GOT3 (cell line): Measurements from ENCODE around the gene CYTH4.

Experiments
- DNase-seq: peaks from one replicate; lab custom pipeline; 2025; ENCODE audit warnings: mixed read lengths; lab: John Stamatoyannopoulos, UW

The CYTH4 gene

DNA sequence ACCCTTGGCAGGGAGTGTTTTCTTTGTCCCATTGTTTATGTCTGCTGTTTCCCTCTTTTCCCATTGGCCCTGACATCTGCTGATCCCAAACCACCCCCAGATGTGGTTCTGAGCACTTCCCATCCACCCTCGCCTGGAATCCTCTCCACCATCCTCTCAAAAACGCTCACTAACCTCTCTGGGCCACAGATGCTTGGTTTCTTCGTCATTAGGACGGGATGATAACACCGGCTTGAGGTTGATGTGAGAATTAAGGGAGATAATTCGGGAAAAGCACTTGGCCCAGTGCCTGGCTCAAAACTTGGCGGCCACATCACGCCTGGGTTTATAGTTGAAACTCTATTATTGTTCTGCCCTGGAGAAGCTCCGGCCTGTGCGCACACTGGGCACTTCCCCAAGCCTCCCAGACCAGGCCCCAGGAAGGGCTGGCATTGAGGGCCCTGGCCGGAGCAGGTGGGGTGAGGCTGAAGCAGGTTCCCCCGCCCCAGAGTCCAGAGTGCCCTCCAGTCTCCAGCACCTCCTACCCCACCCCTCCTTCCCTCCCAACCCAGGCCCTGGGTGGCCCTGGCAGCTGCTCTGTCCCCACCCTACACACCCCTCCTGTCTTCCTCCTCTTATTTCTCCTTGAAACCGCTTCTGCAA, 63.7 kb downstream of the CYTH4 start:
- no peak for DNase-seq

DNA sequence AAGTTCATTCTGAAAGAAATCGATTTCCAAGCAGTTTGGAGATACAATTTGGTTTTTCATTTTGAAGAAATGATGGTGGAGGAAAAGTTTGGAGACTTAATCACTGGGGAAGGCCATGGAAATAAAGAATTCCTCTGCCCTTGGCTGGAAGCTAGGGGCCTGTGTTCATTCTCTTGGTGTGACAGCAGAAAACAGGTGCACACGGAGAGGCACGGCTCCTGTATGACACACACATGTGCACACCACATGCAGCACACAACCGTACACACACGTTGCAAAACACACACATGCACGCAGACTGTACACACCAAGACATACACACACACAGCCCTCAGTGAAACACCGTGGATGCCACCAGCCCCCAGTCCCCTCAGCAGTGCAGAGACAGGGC, 64.2 kb downstream of the CYTH4 start:
- DNase-seq: no peak

DNA sequence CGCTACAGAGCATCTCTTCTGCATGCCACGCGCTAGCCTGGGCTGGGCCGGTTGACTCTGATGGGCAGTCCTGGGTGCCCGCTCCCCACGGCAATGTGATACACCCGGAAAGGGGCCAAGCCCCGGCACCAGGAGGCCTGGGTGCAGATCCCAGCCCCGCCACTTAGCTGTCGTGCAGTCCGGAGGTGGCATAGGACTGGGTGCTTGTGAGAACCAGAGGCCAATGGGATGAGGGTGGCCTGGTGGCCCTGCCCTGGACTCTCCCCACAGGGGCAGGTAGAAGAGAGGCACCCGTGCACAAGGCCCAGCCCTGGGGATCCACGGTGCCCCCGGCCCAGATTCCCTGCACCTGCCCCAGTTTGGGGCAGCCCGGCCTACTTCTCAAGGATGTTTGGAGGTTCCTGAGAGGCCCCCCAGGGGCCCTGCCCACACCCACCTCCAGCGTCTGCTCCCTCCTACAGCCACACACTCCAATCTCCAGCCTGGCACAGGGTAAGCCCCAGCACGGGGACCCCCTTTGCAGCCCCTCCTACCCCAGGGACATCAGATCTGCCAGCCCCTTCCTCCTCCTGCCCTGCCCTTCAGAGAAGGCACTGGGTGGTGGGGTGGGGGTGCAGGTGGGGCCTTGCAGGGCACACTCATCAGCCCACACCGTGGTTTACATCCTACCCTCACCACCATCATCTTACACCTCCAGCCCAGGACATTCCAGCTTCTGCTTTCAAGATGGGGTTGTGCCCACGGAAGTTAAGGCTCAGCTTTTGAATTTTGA, 66.9 kb downstream of the CYTH4 start:
- DNase-seq: no peak

DNA sequence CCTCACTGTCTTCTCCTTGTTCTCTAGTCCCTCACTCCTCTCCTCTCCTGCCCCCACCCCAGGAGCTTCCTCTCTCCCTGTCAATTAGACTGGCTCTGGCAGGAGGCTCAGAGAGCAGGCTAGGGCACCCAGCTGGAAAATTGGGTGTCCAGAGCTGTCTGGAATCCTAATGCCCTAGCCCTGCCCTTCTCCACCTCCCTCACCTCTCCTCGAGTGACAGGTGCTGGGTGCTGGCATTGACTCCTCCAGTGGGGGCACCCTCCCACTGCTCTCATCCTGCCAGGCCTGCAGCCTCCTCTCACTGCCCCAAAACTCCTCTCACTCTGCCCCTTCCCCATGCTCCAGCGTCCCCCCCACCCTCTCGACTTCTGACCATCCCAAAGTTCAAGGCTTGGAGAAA, 68.9 kb downstream of the CYTH4 start:
- DNase-seq: no peak

DNA sequence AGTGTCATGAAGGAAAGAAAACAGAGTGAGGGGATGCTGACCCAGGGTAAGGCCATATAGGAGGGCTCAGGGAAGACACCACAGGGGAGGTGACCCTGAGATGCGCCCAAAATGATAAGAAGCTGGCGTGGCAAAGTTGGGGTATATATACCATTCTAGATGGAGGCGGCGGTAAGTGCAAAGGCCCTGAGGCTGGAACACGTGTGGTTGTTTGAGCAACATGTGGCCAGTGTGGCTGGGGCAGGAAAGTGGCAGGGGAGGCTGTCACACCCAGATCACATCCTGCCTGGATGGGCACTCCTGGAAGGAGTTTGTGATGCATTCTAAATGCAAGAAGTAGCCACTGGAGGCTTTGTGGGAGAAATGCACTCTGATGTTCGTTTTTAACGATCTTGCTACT, 70.2 kb downstream of the CYTH4 start:
- DNase-seq: no peak

DNA sequence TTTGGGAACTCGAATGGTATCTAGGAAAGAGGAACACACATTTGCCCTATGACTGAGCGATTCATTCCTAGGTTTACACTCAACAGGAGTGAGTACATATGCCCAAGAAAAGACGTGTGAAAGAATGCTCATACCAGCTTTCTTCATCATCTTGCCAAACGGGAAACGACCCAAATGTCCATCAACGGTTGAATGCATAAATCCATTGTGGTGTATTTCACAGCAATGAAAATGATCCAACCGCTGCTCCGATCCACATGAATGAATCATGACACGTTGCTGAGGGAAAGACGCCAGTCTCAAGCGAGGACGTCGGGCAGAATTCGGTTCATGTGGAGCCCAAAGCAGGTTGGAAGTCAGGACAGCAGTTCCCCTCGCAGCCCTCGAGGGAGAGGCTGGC, 71.5 kb downstream of the CYTH4 start:
- no peak for DNase-seq

DNA sequence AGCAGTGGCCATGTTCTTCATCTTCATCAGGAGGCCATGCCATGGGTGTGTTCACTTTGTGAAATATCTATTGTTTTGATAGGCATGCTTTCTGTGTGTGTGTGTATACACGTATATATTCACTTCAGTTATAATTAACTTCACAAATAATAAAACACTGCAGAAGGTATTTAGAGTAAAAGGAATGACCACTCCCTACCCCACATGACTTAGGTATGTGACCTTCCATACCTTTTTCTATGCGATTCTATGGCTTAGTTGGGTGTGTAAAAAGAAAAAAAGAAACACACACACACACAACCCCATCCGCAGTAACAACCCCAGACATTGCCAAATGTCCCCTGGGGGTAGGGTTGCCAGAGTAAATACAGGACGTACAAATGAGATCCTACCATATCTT, 72.0 kb downstream of the CYTH4 start:
- no peak for DNase-seq

DNA sequence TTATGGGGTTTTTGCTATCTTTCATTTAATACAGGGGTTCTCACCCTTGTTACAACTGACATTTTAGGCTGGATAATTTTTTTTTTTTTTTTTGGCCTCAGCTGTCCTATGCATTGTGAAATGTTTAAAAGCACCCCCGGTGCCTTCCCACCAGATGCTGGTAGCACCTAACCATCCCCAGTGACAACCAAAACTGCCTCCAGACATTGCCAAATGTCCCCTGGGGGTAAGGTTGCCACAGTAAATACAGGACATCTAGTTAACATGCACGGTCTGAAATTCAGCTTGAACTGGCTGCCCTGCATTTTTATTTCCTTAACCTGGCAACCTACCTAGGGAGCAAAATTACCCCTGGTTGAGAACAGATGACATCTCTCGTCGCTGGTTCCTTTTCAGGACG, 72.4 kb downstream of the CYTH4 start:
- no peak for DNase-seq

DNA sequence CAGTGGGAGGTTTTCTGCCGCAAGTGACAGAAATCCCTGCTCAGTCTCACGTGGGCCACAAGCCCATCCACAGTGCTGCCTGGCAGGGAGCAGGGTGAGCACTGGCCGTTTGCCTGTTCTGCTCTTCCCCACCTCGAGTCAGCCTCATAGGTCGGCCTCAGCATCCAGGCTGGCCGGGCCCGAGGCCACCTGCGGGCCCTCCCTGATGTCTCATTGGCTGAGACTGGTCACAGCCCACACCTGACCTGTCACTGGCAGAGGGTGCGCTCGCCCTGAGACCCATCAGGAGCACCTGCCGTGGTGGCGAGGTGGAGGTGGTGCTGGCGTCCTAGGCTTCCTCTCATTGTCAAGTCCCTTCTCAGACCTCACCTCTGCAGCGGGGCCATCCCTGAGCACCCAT, 72.9 kb downstream of the CYTH4 start:
- DNase-seq: no peak

DNA sequence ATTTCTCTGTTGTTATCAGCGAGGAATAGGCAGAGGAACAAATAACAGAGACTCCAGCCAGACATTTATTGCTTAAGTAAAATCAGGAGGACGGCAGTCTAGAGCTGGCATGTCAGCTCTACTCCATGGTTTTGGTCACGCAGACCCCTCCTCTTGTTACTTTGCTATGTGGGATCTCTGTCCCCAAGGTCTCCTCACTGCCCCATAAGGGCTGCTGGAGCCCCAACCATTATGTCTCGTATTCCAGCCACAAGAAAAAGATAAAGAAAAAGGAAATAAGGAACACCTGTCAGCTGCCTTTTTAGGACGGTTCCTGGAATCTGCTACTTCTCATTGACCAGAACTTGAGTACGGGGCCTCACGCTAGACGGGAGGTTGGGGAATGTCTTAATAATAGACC, 74.6 kb downstream of the CYTH4 start:
- DNase-seq: no peak

DNA sequence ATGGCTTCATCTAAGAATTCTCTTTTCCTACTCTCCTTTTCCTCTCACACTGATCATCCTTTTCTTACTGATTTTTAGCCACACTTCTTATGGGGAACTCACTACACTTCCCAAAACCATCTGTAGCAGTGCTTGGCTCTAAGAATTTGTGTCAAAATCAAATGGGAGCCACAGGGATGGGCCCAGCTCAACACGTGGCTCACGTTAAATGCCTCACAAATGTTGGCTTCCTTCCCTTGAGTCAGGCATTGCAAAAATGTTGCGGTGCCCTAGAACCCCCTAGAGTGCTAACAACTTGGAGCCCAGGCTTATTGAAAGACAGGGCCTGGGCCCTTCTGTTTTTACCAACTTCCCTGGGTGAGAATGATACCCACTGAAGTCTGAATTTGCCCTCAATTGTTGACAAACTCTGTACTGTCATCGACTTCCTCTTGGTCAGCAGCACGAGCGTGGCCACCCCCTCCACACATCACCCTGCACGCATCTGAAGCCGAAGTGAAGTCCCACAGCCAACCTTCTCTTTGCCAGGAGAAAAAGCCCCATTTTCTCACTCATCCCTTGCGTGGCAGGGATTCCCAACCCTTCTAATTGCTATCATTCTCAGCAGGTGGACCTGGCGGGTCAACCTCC, 75.3 kb downstream of the CYTH4 start:
- DNase-seq: no peak

DNA sequence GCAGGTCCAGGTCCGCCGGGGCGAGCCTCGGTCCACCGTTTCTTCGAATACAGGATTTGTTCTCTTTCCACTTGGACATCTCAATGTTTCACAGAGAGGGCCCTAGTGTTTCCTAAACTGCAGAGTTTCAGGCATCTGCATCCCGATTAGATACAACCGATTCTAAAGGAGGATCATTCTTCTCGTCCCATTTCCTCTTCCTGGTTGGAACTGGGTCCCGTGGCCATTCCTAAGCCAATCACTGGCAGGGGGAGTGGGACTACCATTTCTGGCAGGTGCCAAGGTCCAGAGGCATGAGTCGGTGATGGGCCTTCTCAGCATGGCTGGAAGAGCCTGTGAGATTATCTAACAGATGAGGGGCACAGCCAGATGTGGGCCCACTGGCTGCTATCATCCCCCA, 76.1 kb downstream of the CYTH4 start:
- no peak for DNase-seq

DNA sequence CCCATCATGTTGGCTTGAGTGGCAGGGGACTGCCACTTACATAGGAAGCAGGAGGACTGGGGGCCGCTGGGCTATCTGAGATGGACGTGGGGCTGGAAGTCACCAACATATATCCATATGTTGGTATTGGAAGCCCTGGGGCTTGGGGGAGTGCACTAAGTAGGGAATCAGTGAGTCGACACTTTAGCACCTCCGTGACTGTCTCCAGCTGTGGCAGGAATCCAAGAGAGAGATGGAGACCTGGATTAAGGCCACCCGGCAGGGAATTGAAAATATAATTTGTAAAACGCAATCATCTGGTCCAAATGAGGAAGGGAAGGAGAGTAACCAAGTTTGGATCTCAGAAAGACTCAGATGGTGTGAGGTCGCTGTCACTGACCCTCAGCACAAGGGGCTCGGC, 76.6 kb downstream of the CYTH4 start:
- no peak for DNase-seq

DNA sequence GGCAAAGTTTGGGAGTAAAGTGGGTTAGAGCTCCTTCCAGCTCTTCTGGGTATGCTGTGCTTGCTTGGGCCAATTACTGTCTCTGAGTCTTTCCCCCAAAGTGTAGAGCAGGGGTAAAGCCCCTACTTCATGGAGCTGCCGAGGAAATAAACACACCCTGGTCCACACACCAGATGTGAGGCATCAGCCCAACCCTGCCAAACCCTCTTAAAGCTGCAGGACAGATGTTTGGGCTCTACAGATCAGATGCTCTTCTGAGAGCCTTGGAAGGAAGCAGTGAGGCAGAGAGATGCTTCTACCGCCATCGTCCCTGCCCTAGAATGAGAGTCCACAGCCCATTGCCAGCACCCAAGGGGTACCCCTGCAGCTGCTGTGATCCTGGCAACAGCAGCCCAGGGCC, 80.3 kb downstream of the CYTH4 start:
- DNase-seq: no peak

DNA sequence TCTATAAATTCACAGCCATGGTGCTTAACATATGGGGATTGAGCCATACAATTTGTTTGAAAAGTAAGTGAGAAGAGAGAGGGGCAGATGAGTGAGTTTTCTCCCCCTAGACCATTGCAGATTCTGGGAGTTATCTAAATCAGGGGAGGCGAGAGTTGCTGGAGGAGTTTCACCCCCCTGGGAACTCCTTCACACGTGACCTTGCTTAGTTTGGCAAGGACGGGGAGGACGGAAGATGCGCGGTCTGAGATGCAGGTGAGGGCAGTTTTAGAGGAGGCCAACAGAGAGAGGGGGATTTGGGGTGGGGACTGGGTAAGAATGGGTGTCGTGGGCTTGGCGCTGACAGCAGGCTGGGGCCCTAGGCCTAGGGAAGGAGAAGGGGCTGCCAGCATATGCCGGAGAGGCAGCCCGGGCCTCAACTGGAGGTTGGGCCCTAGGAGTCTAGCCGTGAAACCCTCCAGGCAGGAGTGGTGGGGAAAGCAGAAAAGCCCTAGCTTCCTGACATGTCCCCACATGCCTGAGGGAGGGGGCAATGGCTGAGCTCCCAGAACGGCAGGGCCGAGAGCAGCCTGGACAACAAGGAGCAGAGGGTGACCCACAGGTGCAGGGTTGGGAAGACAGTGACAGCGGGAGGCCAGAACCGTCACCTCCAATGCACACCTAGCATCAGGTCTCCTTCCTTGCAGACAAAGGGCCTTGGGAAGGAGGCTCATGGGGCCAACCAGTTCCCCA, 81.1 kb downstream of the CYTH4 start:
- no peak for DNase-seq
